ENCODE data around the gene HTT. TPM values are rescaled to one million over a fixed set of nuclear protein-coding genes. Genes with fewer than 3 reads are reported as not detected.

Gene HTT
- total RNA-seq, 2 experiments from 2014 or later, result 91.6 to 94.1 TPM

DNA sequence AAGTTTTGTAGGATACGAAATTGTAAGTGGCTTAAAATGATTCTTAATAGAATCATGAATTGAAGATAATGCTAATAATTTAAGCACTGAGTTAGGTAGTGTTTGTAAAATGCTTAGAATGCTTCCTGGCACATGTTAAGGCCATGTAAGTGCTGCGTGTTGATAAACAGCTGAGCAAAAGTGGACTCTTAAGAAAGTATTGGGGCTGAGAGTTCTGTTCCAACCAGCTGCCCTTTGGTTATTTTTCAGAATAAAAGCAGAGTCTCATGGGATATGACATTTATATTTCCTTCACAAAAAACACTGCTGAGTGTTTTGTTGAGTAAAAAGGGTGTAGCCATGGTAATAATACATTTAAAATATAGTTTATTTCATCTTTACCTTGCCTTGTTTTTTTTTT is 42.5 kb downstream of the HTT start:
- Mint-ChIP-seq H3K27me3 (ENCODE audit: low read depth) (no peaks in the 10 kb centered on the region), H3K27ac (no peak overlapping the region), H3K9me3 (no peaks in the 10 kb centered on the region), H3K36me3 (ENCODE audit: low read depth) (peaks cover 25% of the 10 kb centered on the region), H3K4me1 (ENCODE audit: low read depth) (peaks cover 5% of the 10 kb centered on the region), H3K4me3 (no peak overlapping the region)
- DNase-seq, result no peak
- intact Hi-C loops (cut with micrococcal nuclease), result no loop called here
- CTCF ChIA-PET, result no interaction called here

DNA sequence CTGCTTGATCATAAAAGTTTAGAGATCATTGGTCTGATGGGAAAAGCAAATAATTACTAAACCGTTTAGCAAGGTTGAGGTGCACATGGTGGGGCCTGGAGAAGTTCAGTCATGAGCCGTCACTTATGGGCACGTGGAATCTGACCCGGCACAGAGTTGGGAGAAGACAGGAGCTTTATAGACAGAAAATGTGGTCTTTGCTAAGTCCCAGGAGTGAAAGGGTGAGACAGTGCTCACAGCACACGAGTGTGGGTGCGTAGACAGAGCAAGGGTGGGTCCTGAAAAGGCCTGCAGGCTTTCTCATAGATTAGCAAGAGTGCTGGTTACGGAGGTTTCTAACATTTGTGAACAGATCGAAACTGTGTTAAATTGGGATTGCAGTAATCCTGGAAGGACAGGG is 43.8 kb downstream of the HTT start:
- H3K4me3 Mint-ChIP-seq, result no peak overlapping the region
- CTCF ChIA-PET, result no interaction called here
- no peaks in the 10 kb centered on the region for H3K9me3 Mint-ChIP-seq
- no peaks in the 10 kb centered on the region for H3K27me3 Mint-ChIP-seq (ENCODE audit: low read depth)
- no peak for DNase-seq
- intact Hi-C loops (cut with micrococcal nuclease), result no loop called here
- H3K36me3 Mint-ChIP-seq (ENCODE audit: low read depth), result peaks cover 26% of the 10 kb centered on the region
- H3K4me1 Mint-ChIP-seq (ENCODE audit: low read depth), result peaks cover 14% of the 10 kb centered on the region
- no peak overlapping the region for H3K27ac Mint-ChIP-seq

DNA sequence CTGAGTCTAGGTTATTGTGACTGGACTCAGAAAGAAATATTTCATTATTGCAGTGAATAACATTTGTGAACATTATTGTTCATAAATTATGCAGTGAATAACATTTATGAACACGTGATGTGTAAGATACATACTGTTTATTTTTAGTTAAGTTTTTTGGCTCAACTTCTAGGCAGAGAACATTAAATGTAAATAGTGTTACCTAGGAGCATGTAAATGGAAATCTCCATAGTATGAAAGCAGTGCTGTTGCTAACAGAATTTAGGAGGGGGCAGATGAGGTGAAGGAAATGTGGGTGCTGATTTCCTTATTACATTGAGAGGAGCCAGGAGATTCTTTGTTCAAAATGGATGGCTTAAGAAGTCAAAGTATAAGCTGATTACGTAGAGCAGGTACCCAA is 45.0 kb downstream of the HTT start:
- CTCF ChIA-PET, result interaction anchor here (0.7 kb wide), 1 partner anchor 12 kb away, joined by 3 read pairs; no protein-coding TSS in a partner anchor
- H3K27ac Mint-ChIP-seq, result no peak overlapping the region
- no peak overlapping the region for H3K4me3 Mint-ChIP-seq
- H3K4me1 Mint-ChIP-seq (ENCODE audit: low read depth), result peaks cover 24% of the 10 kb centered on the region
- H3K9me3 Mint-ChIP-seq, result no peaks in the 10 kb centered on the region
- peaks cover 28% of the 10 kb centered on the region for H3K36me3 Mint-ChIP-seq (ENCODE audit: low read depth)
- intact Hi-C loops (cut with micrococcal nuclease), result no loop called here
- DNase-seq, result no peak
- no peaks in the 10 kb centered on the region for H3K27me3 Mint-ChIP-seq (ENCODE audit: low read depth)

DNA sequence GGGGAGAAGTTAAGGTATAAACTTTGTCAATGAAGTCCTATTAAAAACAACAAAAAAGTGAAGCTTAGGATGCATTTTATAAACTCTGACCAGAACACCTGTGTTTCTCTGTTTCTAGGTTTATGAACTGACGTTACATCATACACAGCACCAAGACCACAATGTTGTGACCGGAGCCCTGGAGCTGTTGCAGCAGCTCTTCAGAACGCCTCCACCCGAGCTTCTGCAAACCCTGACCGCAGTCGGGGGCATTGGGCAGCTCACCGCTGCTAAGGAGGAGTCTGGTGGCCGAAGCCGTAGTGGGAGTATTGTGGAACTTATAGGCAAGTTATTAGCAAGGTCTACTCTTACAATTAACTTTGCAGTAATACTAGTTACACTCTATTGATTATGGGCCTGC is 46.6 kb downstream of the HTT start:
- CTCF ChIA-PET, result interaction anchor here (1.1 kb wide), 1 partner anchor 74 kb away, joined by 3 read pairs; no protein-coding TSS in a partner anchor
- no peak overlapping the region for H3K27ac Mint-ChIP-seq
- no peaks in the 10 kb centered on the region for H3K27me3 Mint-ChIP-seq (ENCODE audit: low read depth)
- no peak overlapping the region for H3K4me3 Mint-ChIP-seq
- H3K9me3 Mint-ChIP-seq, result no peaks in the 10 kb centered on the region
- intact Hi-C loops (cut with micrococcal nuclease), result no loop called here
- peaks cover 18% of the 10 kb centered on the region for H3K36me3 Mint-ChIP-seq (ENCODE audit: low read depth)
- H3K4me1 Mint-ChIP-seq (ENCODE audit: low read depth), result peaks cover 24% of the 10 kb centered on the region
- DNase-seq, result no peak

DNA sequence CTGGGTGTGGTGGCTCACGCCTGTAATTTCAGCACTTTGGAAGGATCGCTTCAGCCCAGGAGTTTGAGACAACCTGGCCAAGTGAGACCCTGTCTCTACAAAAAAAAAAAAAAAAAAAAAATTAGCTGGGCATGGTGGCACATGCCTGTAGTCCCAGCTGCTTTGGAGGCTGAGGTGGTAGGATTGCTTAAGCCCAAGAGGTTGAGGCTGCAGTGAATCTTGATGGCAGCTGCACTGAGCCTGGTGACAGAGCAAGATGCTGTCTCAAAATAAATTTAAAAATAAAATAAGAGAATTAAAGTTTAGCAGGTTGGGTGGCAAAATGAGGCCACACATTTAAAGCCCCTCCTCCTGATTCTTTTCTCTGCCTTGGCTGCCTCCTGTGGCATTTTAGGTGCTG is 47.1 kb downstream of the HTT start:
- Mint-ChIP-seq H3K9me3 (no peaks in the 10 kb centered on the region), H3K4me1 (ENCODE audit: low read depth) (peaks cover 24% of the 10 kb centered on the region), H3K27me3 (ENCODE audit: low read depth) (no peaks in the 10 kb centered on the region), H3K36me3 (ENCODE audit: low read depth) (peaks cover 13% of the 10 kb centered on the region), H3K27ac (no peak overlapping the region), H3K4me3 (no peak overlapping the region)
- CTCF ChIA-PET, result interaction anchor here (0.6 to 2.3 kb wide), 3 partner anchors 13 to 230 kb away, joined by 3 to 10 read pairs (median 5); no protein-coding TSS in a partner anchor
- intact Hi-C loops (cut with micrococcal nuclease), result no loop called here
- no peak for DNase-seq

DNA sequence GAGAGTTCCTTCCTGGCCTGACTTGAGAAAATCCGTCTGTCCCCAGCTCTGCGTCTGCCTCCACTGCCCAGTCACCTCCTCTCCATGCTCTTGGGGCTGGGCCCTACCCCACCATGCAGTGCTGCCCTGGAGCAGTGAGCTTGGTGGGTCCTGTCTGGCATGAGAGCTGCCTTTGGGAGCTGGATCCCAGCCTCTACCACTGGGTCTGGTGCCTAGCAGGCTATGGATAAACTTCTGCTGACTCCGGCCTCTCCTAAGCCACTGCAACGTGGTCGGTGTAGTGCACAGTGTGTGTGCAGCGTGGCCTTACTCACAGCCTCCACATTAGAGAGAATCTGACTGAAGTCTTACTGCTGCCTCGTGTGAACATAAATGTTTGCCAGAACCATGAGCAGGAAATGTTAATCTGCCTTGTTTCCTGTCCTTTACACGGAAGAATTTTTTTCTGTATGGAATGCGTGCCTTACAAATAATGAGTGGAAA is 47.6 kb downstream of the HTT start:
- no peak overlapping the region for H3K4me3 Mint-ChIP-seq
- CTCF ChIA-PET, result interaction anchor here (0.6 to 2.3 kb wide), 4 partner anchors 13 to 230 kb away, joined by 3 to 11 read pairs (median 8); no protein-coding TSS in a partner anchor
- intact Hi-C loops (cut with micrococcal nuclease), result no loop called here
- no peaks in the 10 kb centered on the region for H3K9me3 Mint-ChIP-seq
- H3K27ac Mint-ChIP-seq, result peak overlapping the region; percentile 39
- DNase-seq, result peak; percentile 18
- H3K4me1 Mint-ChIP-seq (ENCODE audit: low read depth), result peaks cover 24% of the 10 kb centered on the region
- no peaks in the 10 kb centered on the region for H3K27me3 Mint-ChIP-seq (ENCODE audit: low read depth)
- H3K36me3 Mint-ChIP-seq (ENCODE audit: low read depth), result peaks cover 15% of the 10 kb centered on the region

DNA sequence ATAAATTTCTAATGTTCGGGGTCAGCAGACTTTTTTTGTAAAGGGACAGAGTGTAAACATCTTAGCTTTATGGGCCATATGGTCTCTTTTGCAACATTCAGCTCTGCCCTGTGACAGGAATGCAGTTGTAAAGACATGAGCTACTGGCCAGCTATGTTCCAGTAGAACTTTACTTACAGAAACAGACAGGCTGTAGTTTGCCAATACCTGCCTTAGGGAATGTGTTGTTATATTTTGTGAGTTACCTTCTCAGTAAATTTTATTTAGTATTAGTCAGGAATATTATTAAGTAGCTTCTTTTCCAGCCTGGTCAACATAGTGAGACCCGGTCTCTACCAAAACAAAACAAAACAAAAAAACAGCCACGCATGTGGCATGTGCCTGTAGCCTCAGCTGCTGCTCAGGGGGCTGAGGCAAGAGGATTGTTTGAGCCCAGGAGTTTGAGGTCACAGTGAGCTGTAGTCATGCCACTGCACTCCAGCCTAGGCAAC is 48.7 kb downstream of the HTT start:
- Mint-ChIP-seq H3K9me3 (no peaks in the 10 kb centered on the region), H3K27me3 (ENCODE audit: low read depth) (no peaks in the 10 kb centered on the region), H3K4me1 (ENCODE audit: low read depth) (peaks cover 24% of the 10 kb centered on the region), H3K27ac (no peak overlapping the region), H3K4me3 (no peak overlapping the region), H3K36me3 (ENCODE audit: low read depth) (peaks cover 20% of the 10 kb centered on the region)
- CTCF ChIA-PET, result interaction anchor here (1.8 to 2.3 kb wide), 2 partner anchors 12 to 15 kb away, joined by 10 to 11 read pairs; no protein-coding TSS in a partner anchor
- intact Hi-C loops (cut with micrococcal nuclease), result no loop called here
- DNase-seq, result no peak

DNA sequence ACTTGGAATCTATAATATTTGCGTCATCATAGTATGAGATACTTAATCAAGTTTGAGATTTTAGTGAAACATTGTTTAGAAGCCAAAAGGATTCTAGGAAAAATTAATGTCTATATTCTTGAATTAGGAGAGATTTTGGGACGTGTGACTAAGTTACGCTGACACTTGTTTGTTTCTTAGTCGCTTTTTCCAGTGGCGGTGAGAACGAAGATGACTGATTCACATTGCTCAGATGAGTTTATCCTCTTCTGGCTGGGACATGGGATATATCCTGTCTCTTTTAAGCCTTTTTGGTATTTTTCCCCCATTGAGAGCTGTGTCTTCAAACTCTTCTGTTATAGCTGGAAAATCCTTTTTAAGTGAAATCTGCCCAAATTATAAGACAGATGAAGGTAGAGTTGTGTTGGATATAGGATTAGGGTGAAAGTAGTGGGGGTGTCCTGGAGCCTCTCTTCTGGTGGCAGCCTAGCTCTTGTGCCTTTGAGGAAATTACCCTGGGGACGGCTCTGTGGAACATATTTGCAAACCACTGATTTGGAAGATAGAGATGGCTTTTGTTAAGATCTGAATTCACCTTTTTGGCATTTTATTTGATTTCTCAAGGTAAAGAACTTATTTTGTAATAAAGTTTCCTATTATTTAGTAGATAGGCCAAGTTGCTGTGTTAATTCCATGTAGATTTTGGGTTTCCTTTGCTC is 49.7 kb downstream of the HTT start:
- Mint-ChIP-seq H3K36me3 (ENCODE audit: low read depth) (peaks cover 23% of the 10 kb centered on the region), H3K4me3 (no peak overlapping the region), H3K27ac (no peak overlapping the region), H3K9me3 (no peaks in the 10 kb centered on the region), H3K4me1 (ENCODE audit: low read depth) (peaks cover 24% of the 10 kb centered on the region), H3K27me3 (ENCODE audit: low read depth) (no peaks in the 10 kb centered on the region)
- DNase-seq, result peak; percentile 19
- intact Hi-C loops (cut with micrococcal nuclease), result no loop called here
- CTCF ChIA-PET, result interaction anchor here (0.6 to 2.3 kb wide), 2 partner anchors 11 to 231 kb away, joined by 3 to 10 read pairs; no protein-coding TSS in a partner anchor

DNA sequence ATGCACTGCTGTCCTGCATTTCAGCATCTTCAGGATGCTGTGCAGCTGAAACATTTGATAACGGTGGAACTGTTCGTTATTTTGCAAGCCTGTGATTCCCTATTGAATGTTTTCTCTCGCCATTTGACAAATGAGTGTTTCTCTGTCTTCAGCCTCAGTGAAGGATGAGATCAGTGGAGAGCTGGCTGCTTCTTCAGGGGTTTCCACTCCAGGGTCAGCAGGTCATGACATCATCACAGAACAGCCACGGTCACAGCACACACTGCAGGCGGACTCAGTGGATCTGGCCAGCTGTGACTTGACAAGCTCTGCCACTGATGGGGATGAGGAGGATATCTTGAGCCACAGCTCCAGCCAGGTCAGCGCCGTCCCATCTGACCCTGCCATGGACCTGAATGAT is 52.6 kb downstream of the HTT start:
- DNase-seq, result no peak
- H3K27me3 Mint-ChIP-seq (ENCODE audit: low read depth), result no peaks in the 10 kb centered on the region
- no peak overlapping the region for H3K27ac Mint-ChIP-seq
- H3K4me1 Mint-ChIP-seq (ENCODE audit: low read depth), result peaks cover 17% of the 10 kb centered on the region
- H3K36me3 Mint-ChIP-seq (ENCODE audit: low read depth), result peaks cover 33% of the 10 kb centered on the region
- CTCF ChIA-PET, result interaction anchor here (1.2 to 2.5 kb wide), 3 partner anchors 8 to 20 kb away, joined by 3 to 13 read pairs (median 5); no protein-coding TSS in a partner anchor
- no peak overlapping the region for H3K4me3 Mint-ChIP-seq
- intact Hi-C loops (cut with micrococcal nuclease), result no loop called here
- H3K9me3 Mint-ChIP-seq, result no peaks in the 10 kb centered on the region

DNA sequence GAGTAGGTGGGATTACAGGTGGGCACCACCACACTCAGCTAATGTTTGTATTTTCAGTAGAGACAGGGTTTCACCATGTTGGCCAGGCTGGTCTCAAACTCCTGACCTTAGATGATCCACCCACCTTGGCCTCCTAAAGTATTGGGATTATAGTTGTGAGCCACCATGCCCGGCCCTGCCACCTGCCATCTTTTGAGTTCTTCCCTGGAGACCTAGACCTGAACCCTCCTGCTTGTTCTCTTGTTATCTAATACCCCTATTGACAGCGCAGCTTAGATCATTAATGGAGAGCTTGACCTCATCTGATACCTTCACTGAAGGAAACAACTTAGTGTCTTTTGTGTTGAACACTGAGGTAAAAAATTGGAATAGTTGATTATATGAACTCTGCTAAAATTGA is 53.6 kb downstream of the HTT start:
- Mint-ChIP-seq H3K4me1 (ENCODE audit: low read depth) (peaks cover 11% of the 10 kb centered on the region), H3K4me3 (no peak overlapping the region), H3K36me3 (ENCODE audit: low read depth) (peaks cover 36% of the 10 kb centered on the region), H3K9me3 (no peaks in the 10 kb centered on the region), H3K27me3 (ENCODE audit: low read depth) (no peaks in the 10 kb centered on the region), H3K27ac (no peak overlapping the region)
- intact Hi-C loops (cut with micrococcal nuclease), result no loop called here
- DNase-seq, result no peak
- CTCF ChIA-PET, result interaction anchor here (1.2 to 2.5 kb wide), 2 partner anchors 17 to 21 kb away, joined by 5 to 13 read pairs; no protein-coding TSS in a partner anchor

DNA sequence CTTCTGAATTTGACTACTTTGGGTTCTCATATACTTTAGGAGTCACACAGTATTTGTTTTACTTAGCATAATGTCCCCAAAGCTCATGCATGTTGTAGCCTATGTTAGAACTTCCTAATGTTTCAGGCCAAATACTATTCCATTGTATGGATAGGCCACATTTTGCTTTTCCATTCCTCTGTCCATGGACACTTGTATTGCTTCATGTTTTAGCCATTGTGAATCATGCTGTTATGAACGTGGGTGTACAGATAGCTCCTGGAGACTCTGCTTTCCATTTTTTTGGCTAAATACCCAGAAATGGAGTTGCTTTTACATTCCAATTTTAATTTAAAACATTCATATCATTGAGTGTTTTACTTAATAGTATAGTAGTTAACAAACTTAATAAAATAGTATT is 54.5 kb downstream of the HTT start:
- peaks cover 5% of the 10 kb centered on the region for H3K4me1 Mint-ChIP-seq (ENCODE audit: low read depth)
- CTCF ChIA-PET, result no interaction called here
- H3K27me3 Mint-ChIP-seq (ENCODE audit: low read depth), result no peaks in the 10 kb centered on the region
- no peak overlapping the region for H3K4me3 Mint-ChIP-seq
- H3K27ac Mint-ChIP-seq, result no peak overlapping the region
- H3K9me3 Mint-ChIP-seq, result no peaks in the 10 kb centered on the region
- DNase-seq, result no peak
- intact Hi-C loops (cut with micrococcal nuclease), result no loop called here
- H3K36me3 Mint-ChIP-seq (ENCODE audit: low read depth), result peaks cover 37% of the 10 kb centered on the region

DNA sequence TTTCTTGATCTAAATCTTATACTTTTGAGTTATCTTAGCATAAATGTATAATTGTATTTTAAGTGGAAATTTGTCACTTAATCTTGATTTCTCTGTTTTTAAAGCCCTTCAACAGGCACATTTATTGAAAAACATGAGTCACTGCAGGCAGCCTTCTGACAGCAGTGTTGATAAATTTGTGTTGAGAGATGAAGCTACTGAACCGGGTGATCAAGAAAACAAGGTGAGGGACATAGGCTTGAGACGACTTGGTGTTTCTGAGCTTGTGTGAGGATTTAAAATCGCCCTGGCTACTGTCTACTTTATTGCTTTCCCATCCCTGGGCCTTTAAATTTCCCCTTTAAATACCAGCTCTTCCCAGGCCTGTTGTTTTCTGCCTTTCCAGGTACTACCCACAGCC is 55.7 kb downstream of the HTT start:
- Mint-ChIP-seq H3K9me3 (no peaks in the 10 kb centered on the region), H3K27ac (no peak overlapping the region), H3K27me3 (ENCODE audit: low read depth) (no peaks in the 10 kb centered on the region), H3K4me1 (ENCODE audit: low read depth) (no peaks in the 10 kb centered on the region), H3K4me3 (no peak overlapping the region), H3K36me3 (ENCODE audit: low read depth) (peaks cover 38% of the 10 kb centered on the region)
- no peak for DNase-seq
- CTCF ChIA-PET, result interaction anchor here (2.0 kb wide), 1 partner anchor 9 kb away, joined by 4 read pairs; no protein-coding TSS in a partner anchor
- intact Hi-C loops (cut with micrococcal nuclease), result no loop called here

DNA sequence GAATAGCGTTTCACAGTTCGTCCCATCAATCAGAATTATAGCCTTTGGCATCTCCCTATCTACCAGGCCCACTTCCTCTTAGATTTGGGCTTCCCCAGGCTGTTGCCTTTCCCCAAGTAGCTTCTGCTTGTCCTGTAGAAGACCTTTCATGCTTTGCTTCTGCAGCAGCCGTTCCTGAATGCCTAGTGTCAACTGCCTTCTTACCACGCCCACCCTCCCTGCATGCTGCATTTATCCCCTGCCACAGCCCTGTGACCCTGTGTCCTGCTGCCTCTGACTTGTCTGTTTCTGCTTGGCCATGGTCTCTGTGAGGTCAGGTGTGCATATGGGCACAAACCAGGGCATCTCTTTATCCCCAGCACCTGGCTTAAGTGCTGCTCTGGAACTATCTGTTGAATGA is 56.3 kb downstream of the HTT start:
- Mint-ChIP-seq H3K4me3 (no peak overlapping the region), H3K4me1 (ENCODE audit: low read depth) (no peaks in the 10 kb centered on the region), H3K27me3 (ENCODE audit: low read depth) (no peaks in the 10 kb centered on the region), H3K9me3 (no peaks in the 10 kb centered on the region), H3K27ac (no peak overlapping the region), H3K36me3 (ENCODE audit: low read depth) (peaks cover 38% of the 10 kb centered on the region)
- CTCF ChIA-PET, result interaction anchor here (2.0 kb wide), 1 partner anchor 8 kb away, joined by 4 read pairs; no protein-coding TSS in a partner anchor
- intact Hi-C loops (cut with micrococcal nuclease), result no loop called here
- DNase-seq, result no peak

All from activated naive CD4-positive, alpha-beta T cell treated with anti-CD3 and anti-CD28 coated beads for 36 hours (primary cell).